SU-DHL-6 (cell line): ENCODE data around the gene SEMG2.

Source experiments
- H2AFZ ChIP-seq: fragments of 200-600 bp; sonication (generic); 2 replicates; pipeline ENCODE4 v1.6.1; 2014; ENCODE audit warnings: low read depth, mild to moderate bottlenecking, moderate library complexity, mixed read lengths, antibody characterized with exemption, low read length; ENCODE audit not compliant: severe bottlenecking
- H3F3A ChIP-seq: fragments of 200-600 bp; shearing (Covaris generic); 2 replicates; pipeline ENCODE4 v1.6.0; 2016; ENCODE audit warnings: antibody characterized with exemption, mild to moderate bottlenecking; ENCODE audit not compliant: insufficient read depth
- H3K27ac ChIP-seq: fragments of 200-600 bp; sonication (generic); 2 replicates; pipeline ENCODE4 v1.5.1; 2016; ENCODE audit warnings: low read depth, mild to moderate bottlenecking, low read length, moderate library complexity, mixed read lengths
- H3K27me3 ChIP-seq: fragments of 200-600 bp; sonication (generic), shearing (Covaris generic); 2 replicates; pipeline ENCODE4 v1.6.0; 2014; ENCODE audit warnings: mild to moderate bottlenecking, low read length
- H3K36me3 ChIP-seq: fragments of 200-600 bp; sonication (generic); 2 replicates; pipeline ENCODE4 v1.6.1; 2014; ENCODE audit warnings: mild to moderate bottlenecking, low read length, mixed read lengths
- H3K4me2 ChIP-seq: fragments of 300-600, 200-600 bp; shearing (Covaris generic), sonication (generic); 2 replicates; pipeline ENCODE4 v1.6.0; 2014; ENCODE audit warnings: low read length, low read depth, mild to moderate bottlenecking; ENCODE audit not compliant: poor library complexity, severe bottlenecking
- H3K4me3 ChIP-seq: fragments of 200-600 bp; sonication (generic); 2 replicates; pipeline ENCODE4 v1.5.1; 2014; ENCODE audit warnings: antibody characterized with exemption, low read length, mild to moderate bottlenecking, mixed read lengths; ENCODE audit not compliant: insufficient read depth, poor library complexity, severe bottlenecking
- H3K79me2 ChIP-seq: fragments of 200-600 bp; sonication (generic); 2 replicates; pipeline ENCODE4 v1.6.1; 2014; ENCODE audit warnings: mild to moderate bottlenecking, low read length, moderate library complexity; ENCODE audit not compliant: insufficient read depth
- H3K9ac ChIP-seq: fragments of 200-600 bp; sonication (generic); 2 replicates; pipeline ENCODE4 v1.7.0; 2014; ENCODE audit warnings: mild to moderate bottlenecking, low read length
- H3K9me2 ChIP-seq: fragments of 200-600 bp; sonication (generic); replicated peaks from 2 replicates; pipeline ENCODE4 v1.6.1; 2014; ENCODE audit warnings: low read length; ENCODE audit not compliant: insufficient read depth
- H3K9me3 ChIP-seq: fragments of 200-600 bp; sonication (generic); 2 replicates; pipeline ENCODE4 v1.6.1; 2014; ENCODE audit warnings: low read length, mixed read lengths; ENCODE audit not compliant: insufficient read depth
- H4K20me1 ChIP-seq: fragments of 200-600 bp; sonication (generic); 2 replicates; pipeline ENCODE4 v1.6.1; 2014; ENCODE audit warnings: low read depth, mild to moderate bottlenecking, antibody characterized with exemption, low read length, moderate library complexity, mixed read lengths
- CTCF ChIP-seq: fragments of 200-600 bp; sonication (generic); IDR thresholded peaks from one replicate; pipeline ENCODE4 v1.5.1; 2017; ENCODE audit warnings: antibody characterized with exemption, mild to moderate bottlenecking, low read length, moderate library complexity; ENCODE audit not compliant: insufficient read depth, poor library complexity, severe bottlenecking
- EZH2phosphoT487 ChIP-seq: fragments of 200-600 bp; sonication (generic), shearing (Covaris generic); conservative IDR thresholded peaks from 2 replicates; pipeline ENCODE4 v1.6.1; 2018; ENCODE audit warnings: mild to moderate bottlenecking, antibody characterized with exemption, low read length, moderate library complexity, mixed read lengths

Gene SEMG2

GRCh38 chr20:45218124-45218523 lies 3.0 kb upstream of the SEMG2 start:
- H3K9me2 ChIP-seq = no peaks in the 10 kb centered on the region
- H3K9me3 ChIP-seq = no peaks in the 10 kb centered on the region
- H3K9ac ChIP-seq = no peak overlapping the region

GRCh38 chr20:45218636-45219035 lies 2.5 kb upstream of the SEMG2 start:
- no peaks in the 10 kb centered on the region for H4K20me1 ChIP-seq
- no peaks in the 10 kb centered on the region for H3K9me2 ChIP-seq
- no peak overlapping the region for H3K27ac ChIP-seq
- no peaks in the 10 kb centered on the region for H3K79me2 ChIP-seq
- H3F3A ChIP-seq = no peaks in the 10 kb centered on the region
- no peak overlapping the region for H2AFZ ChIP-seq
- no peaks in the 10 kb centered on the region for H3K27me3 ChIP-seq
- TF ChIP-seq CTCF = no peak
- no peak for TF ChIP-seq EZH2phosphoT487
- no peaks in the 10 kb centered on the region for H3K36me3 ChIP-seq
- no peak overlapping the region for H3K9ac ChIP-seq
- no peaks in the 10 kb centered on the region for H3K9me3 ChIP-seq
- H3K4me3 ChIP-seq = no peak overlapping the region
- no peak overlapping the region for H3K4me2 ChIP-seq

More at GRCh38 chr20:45218124-45218523, 3.0 kb upstream of the SEMG2 start:
- Histone ChIP-seq H4K20me1 (no peaks in the 10 kb centered on the region), H3K4me3 (no peak overlapping the region), H3K4me2 (no peak overlapping the region), H3K36me3 (no peaks in the 10 kb centered on the region), H3K27ac (no peak overlapping the region), H3K27me3 (no peaks in the 10 kb centered on the region), H3F3A (no peaks in the 10 kb centered on the region), H2AFZ (no peak overlapping the region), H3K79me2 (no peaks in the 10 kb centered on the region)
- TF ChIP-seq EZH2phosphoT487 = no peak
- no peak for TF ChIP-seq CTCF

GRCh38 chr20:45223136-45223535 lies 2.0 kb downstream of the SEMG2 start:
- H3K4me3 ChIP-seq = no peak overlapping the region
- TF ChIP-seq EZH2phosphoT487 = no peak
- TF ChIP-seq CTCF = no peak
- H3K9ac ChIP-seq = no peak overlapping the region

GRCh38 chr20:45226287-45226686 lies 5.1 kb downstream of the SEMG2 start:
- Histone ChIP-seq H3F3A (no peaks in the 10 kb centered on the region), H3K9ac (no peak overlapping the region), H3K9me3 (no peaks in the 10 kb centered on the region), H3K36me3 (no peaks in the 10 kb centered on the region), H3K4me2 (no peak overlapping the region), H3K79me2 (no peaks in the 10 kb centered on the region), H3K9me2 (no peaks in the 10 kb centered on the region), H3K27ac (no peak overlapping the region), H4K20me1 (no peaks in the 10 kb centered on the region), H2AFZ (no peak overlapping the region), H3K4me3 (no peak overlapping the region), H3K27me3 (no peaks in the 10 kb centered on the region)
- TF ChIP-seq CTCF = no peak
- no peak for TF ChIP-seq EZH2phosphoT487

More at GRCh38 chr20:45223136-45223535, 2.0 kb downstream of the SEMG2 start:
- Histone ChIP-seq H3K27ac (no peak overlapping the region), H3K9me2 (no peaks in the 10 kb centered on the region), H3K36me3 (no peaks in the 10 kb centered on the region), H3F3A (no peaks in the 10 kb centered on the region), H4K20me1 (no peaks in the 10 kb centered on the region), H3K9me3 (no peaks in the 10 kb centered on the region), H3K4me2 (no peak overlapping the region), H3K79me2 (no peaks in the 10 kb centered on the region), H2AFZ (no peak overlapping the region), H3K27me3 (no peaks in the 10 kb centered on the region)
